Subcutaneous adipose tissue (tissue), 4 donors: ENCODE measurements around the gene ACOX3. TPM values are rescaled to one million over a fixed set of nuclear protein-coding genes. Genes with fewer than 3 reads are reported as not detected.

Experiments used
- total RNA-seq, 4 donors: library from RNA; depleted of rRNA; stranded (reverse); fragments of >200 nt; gene quantifications; one replicate each; pipeline ENCODE4 v1.1.0, GENCODE V29; 2016
- TF ChIP-seq, protein P1 (sequence below): fragments of 450-650 bp; IDR thresholded peaks from one replicate; pipeline ENCODE4 v1.5.1; 2016; ENCODE audit warnings: low read depth, mild to moderate bottlenecking, control low read depth, antibody characterized with exemption, moderate library complexity

Gene ACOX3
- total RNA-seq, 4 donors from 2014 or later, result 12.2 to 33.7 (median 17.3) TPM

DNA sequence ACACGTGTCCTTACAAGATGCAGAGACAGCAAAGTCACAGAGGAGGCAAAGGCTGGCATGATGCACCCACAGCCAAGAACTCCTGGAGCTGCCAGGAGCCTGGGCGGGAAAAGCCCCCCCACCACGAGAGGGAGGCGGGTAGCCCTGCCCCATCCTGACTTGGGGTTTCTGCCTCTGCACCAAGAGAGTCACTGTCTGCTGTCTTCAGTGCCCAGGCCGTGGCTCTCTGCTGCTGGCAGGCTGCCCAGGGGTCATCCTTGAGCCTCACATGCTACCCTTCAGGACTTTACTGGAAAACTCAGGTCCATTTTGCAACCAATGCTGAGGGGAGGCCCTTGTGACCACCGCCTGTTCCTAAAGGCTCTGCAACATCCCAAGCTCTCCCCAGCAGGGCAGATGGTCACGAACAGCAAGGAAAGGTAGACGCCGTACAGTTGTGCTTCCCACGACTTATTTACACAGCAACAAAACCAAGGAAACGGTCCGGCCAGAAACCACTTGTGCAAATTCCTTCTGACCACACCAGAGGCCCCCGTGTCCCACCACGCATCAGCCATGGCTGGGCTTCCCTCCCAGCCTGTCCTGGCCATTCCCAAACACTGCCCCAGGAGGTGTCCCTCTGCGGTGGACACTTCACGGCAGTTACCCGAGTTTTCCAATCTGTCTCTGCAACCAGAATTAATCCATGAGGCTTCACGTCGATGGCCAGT is 56.9 kb downstream of the ACOX3 start:
- TF ChIP-seq, protein P1, sequence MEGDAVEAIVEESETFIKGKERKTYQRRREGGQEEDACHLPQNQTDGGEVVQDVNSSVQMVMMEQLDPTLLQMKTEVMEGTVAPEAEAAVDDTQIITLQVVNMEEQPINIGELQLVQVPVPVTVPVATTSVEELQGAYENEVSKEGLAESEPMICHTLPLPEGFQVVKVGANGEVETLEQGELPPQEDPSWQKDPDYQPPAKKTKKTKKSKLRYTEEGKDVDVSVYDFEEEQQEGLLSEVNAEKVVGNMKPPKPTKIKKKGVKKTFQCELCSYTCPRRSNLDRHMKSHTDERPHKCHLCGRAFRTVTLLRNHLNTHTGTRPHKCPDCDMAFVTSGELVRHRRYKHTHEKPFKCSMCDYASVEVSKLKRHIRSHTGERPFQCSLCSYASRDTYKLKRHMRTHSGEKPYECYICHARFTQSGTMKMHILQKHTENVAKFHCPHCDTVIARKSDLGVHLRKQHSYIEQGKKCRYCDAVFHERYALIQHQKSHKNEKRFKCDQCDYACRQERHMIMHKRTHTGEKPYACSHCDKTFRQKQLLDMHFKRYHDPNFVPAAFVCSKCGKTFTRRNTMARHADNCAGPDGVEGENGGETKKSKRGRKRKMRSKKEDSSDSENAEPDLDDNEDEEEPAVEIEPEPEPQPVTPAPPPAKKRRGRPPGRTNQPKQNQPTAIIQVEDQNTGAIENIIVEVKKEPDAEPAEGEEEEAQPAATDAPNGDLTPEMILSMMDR, result no peak

DNA sequence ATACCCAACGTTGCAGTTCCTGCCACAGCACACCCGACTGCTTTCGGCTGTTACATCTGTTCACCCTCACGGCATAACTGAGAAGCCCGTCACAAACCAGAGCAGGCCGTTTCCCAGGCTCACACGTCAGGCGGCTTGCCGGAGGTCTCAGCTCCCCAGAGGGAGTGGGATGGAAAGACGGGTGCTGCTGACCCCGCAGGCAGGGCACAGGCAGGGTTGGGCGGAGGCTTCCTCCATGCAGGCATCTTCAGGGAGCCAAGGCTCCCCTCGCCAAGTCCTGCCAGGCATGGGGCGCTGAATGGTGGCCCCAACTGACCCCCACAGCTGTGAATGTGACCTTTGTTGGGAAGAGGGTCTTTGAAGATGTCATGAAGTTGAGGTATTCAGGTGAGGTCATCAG is 57.5 kb downstream of the ACOX3 start:
- TF ChIP-seq, protein P1, result no peak

DNA sequence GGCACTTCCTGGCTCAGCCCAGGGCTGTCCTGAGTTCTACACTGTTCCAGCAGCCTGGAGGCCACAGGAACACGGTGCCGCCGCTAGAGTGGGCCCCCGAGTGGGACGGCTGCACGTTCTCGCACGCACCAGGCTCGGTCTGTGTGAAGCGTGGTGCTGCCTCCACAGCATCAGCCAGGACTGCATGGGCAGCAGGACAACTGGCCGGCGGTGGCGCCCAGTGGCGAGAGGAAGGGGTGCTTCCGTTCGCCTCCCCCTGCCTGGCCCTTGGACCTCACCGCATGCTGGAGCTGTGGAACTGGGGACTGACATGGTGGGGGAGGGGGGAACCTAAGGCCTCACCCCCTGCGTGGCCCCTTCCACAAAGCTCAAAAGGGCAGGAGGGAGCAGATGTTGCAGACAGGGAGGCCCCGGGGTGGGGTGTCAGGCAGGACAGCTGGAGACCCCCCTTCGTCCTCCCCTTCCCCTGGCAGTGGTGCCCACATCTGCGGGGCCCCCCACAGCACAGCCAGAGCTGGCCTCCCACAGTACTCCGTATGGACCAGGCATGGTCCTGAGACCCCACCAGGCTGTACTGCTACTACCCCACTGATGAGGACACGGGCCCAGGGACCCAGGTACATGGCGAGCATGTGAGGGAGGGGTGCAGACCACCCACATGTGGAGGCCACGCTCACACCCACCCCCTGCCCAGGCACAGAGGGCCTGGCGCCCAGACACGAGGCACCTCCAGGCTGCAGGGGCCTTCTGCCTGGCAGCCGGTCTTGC is 58.5 kb downstream of the ACOX3 start:
- TF ChIP-seq, protein P1, result no peak

DNA sequence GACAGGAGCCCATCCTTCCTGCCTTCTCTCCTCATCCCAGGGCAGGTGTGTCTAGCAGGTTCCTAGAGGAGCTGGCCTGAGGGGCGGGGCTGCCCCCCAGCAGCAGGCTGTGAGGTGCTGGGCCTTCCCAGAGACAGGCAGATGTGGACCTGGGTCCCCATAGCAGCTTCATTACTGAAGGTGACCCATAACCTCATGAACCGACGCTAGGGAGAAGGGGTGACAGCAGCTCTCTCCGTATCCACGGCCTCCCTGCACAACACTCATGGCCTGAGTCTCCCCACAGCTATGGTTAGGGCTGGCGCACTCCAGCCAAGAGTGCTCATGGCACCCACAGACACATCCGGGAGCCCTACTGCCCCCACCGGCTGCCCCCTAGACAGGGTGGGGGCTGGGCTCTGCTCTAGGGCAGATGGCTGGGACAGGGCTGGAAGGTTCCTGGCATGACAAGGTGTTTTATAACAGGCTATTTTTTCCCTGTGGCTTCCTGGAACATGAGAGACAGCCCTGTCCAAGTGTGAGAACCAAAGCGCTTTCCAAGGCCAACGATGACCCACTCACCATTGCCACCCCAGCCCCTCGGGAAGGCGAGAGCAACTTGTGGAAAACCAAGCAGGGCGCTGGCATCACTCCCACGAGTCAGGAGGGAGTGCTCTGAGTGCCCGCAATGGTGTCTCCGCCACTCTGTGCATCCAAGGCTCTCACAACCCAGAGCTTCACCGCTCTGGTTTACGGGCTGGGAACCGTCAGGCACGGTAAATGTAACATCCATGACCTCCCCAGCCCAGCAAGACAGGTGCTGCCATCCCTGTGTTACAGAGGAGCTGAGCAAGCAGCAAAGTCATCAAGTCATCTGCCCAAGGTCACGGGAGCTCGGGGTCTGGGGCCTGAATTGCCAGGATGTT is 59.8 kb downstream of the ACOX3 start:
- TF ChIP-seq, protein P1, result no peak

DNA sequence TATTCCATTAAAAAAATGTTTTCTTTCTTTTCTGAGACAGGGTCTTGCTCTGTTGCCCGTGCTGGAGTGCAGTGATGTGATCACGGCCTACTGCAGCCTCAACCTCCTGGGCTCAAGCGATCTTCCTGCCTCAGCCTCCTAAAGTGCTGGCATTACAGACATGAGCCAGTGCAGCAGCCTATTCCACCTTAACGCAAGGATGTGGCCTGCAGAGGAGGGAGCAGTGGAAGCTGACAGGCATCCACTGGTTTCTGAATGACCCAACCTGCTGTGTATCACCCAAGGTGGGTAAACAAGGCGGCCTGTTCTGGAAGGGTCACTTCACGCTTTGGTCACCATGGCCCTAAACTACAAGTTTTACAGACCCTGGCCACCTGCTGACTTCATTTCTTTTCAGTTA is 60.8 kb downstream of the ACOX3 start:
- TF ChIP-seq, protein P1, result no peak

DNA sequence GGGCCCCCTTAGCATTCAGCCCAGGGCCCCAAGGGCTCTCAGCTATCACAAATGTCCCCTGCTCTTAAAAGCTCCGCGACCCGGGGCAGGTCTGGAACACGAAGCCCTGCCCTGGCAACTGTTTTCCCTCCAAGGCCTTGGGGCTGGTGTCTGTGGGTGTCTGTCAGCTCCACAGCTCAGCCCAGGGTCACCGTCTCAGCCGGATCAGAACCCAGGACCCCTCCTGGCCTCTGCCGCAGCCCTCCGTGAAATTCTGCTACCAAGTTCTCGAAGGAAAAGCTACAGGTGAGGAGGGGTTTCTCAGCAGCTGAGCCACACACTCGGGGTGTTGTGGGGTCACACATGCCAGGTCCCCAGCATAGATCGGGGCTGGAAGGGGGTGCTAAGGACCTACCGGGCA is 61.2 kb downstream of the ACOX3 start:
- TF ChIP-seq, protein P1, result no peak
